Stimulated activated naive CD8-positive, alpha-beta T cell treated with anti-CD3 and anti-CD28 coated beads, Interleukin-15, Interleukin-2, amounts not matched to agents 100 ng/mL and 50 ng/mL, for 24 hours (primary cell): ENCODE data around the gene JAK1.

ENCODE experiments used
- H3K27ac Mint-ChIP-seq: one replicate; pipeline ENCODE4 v1.8.0; 2021; ENCODE audit warnings: mild to moderate bottlenecking, mixed read lengths
- H3K27me3 Mint-ChIP-seq: one replicate; pipeline ENCODE4 v1.8.0; 2021; ENCODE audit warnings: mixed read lengths
- H3K36me3 Mint-ChIP-seq: one replicate; pipeline ENCODE4 v1.8.0; 2021; ENCODE audit warnings: low read depth, mixed read lengths
- H3K4me1 Mint-ChIP-seq: one replicate; pipeline ENCODE4 v1.8.0; 2021; ENCODE audit warnings: low read depth, mixed read lengths
- H3K4me3 Mint-ChIP-seq: one replicate; pipeline ENCODE4 v1.8.0; 2021; ENCODE audit warnings: mild to moderate bottlenecking, mixed read lengths
- H3K9me3 Mint-ChIP-seq: one replicate; pipeline ENCODE4 v1.8.0; 2021; ENCODE audit warnings: mixed read lengths

Gene JAK1

GRCh38 chr1:64871256-64871655 is 95.1 kb downstream of the JAK1 start:
- H3K9me3 Mint-ChIP-seq, result no peaks in the 10 kb centered on the region
- H3K27ac Mint-ChIP-seq, result no peak overlapping the region
- no peak overlapping the region for H3K4me3 Mint-ChIP-seq
- H3K4me1 Mint-ChIP-seq, result peaks cover 14% of the 10 kb centered on the region
- H3K36me3 Mint-ChIP-seq, result peaks cover 79% of the 10 kb centered on the region
- H3K27me3 Mint-ChIP-seq, result no peaks in the 10 kb centered on the region

- Mint-ChIP-seq H3K4me3 (no peak overlapping the region), H3K36me3 (peaks cover 64% of the 10 kb centered on the region), H3K4me1 (peaks cover 19% of the 10 kb centered on the region), H3K27me3 (no peaks in the 10 kb centered on the region), H3K9me3 (no peaks in the 10 kb centered on the region), H3K27ac (no peak overlapping the region)
These were observed 99.1 kb downstream of the JAK1 start for GRCh38 chr1:64867266-64867665.

GRCh38 chr1:64866689-64867088 is 99.7 kb downstream of the JAK1 start:
- H3K36me3 Mint-ChIP-seq, result peaks cover 58% of the 10 kb centered on the region
- H3K4me1 Mint-ChIP-seq, result peaks cover 20% of the 10 kb centered on the region
- H3K27ac Mint-ChIP-seq, result no peak overlapping the region
- no peaks in the 10 kb centered on the region for H3K27me3 Mint-ChIP-seq
- no peak overlapping the region for H3K4me3 Mint-ChIP-seq
- H3K9me3 Mint-ChIP-seq, result no peaks in the 10 kb centered on the region

GRCh38 chr1:64865105-64865757 is 101.1 kb downstream of the JAK1 start:
- Mint-ChIP-seq H3K4me1 (peaks cover 29% of the 10 kb centered on the region), H3K27ac (peak overlapping the region; percentile 77), H3K36me3 (peaks cover 52% of the 10 kb centered on the region), H3K9me3 (no peaks in the 10 kb centered on the region), H3K27me3 (no peaks in the 10 kb centered on the region), H3K4me3 (peak overlapping the region; percentile 17)

- Mint-ChIP-seq H3K4me3 (peak overlapping the region; percentile 17), H3K27me3 (no peaks in the 10 kb centered on the region), H3K27ac (peak overlapping the region; percentile 77), H3K9me3 (no peaks in the 10 kb centered on the region), H3K36me3 (peaks cover 52% of the 10 kb centered on the region), H3K4me1 (peaks cover 29% of the 10 kb centered on the region)
These were observed 102.1 kb downstream of the JAK1 start for GRCh38 chr1:64864018-64864940.

GRCh38 chr1:64861611-64862010 is 104.7 kb downstream of the JAK1 start:
- H3K4me3 Mint-ChIP-seq, result no peak overlapping the region
- peaks cover 59% of the 10 kb centered on the region for H3K36me3 Mint-ChIP-seq
- no peaks in the 10 kb centered on the region for H3K9me3 Mint-ChIP-seq
- peaks cover 29% of the 10 kb centered on the region for H3K4me1 Mint-ChIP-seq
- H3K27ac Mint-ChIP-seq, result peak overlapping the region; percentile 31
- H3K27me3 Mint-ChIP-seq, result no peaks in the 10 kb centered on the region

GRCh38 chr1:64857347-64857746 is 109.0 kb downstream of the JAK1 start:
- Mint-ChIP-seq H3K9me3 (no peaks in the 10 kb centered on the region), H3K4me1 (peaks cover 11% of the 10 kb centered on the region), H3K27ac (no peak overlapping the region)

GRCh38 chr1:64856553-64856952 is 109.8 kb downstream of the JAK1 start:
- no peaks in the 10 kb centered on the region for H3K9me3 Mint-ChIP-seq
- H3K4me3 Mint-ChIP-seq, result no peak overlapping the region
- H3K4me1 Mint-ChIP-seq, result peaks cover 8% of the 10 kb centered on the region
- peaks cover 59% of the 10 kb centered on the region for H3K36me3 Mint-ChIP-seq
- no peaks in the 10 kb centered on the region for H3K27me3 Mint-ChIP-seq
- no peak overlapping the region for H3K27ac Mint-ChIP-seq

More at GRCh38 chr1:64857347-64857746, 109.0 kb downstream of the JAK1 start:
- H3K4me3 Mint-ChIP-seq, result no peak overlapping the region
- H3K27me3 Mint-ChIP-seq, result no peaks in the 10 kb centered on the region
- peaks cover 56% of the 10 kb centered on the region for H3K36me3 Mint-ChIP-seq

- Mint-ChIP-seq H3K36me3 (peaks cover 53% of the 10 kb centered on the region), H3K4me3 (no peak overlapping the region), H3K27ac (no peak overlapping the region), H3K27me3 (no peaks in the 10 kb centered on the region), H3K4me1 (no peaks in the 10 kb centered on the region), H3K9me3 (no peaks in the 10 kb centered on the region)
These were observed 110.8 kb downstream of the JAK1 start for GRCh38 chr1:64855557-64855956.

- Mint-ChIP-seq H3K4me1 (no peaks in the 10 kb centered on the region), H3K36me3 (peaks cover 55% of the 10 kb centered on the region)
These were observed 111.7 kb downstream of the JAK1 start for GRCh38 chr1:64854674-64855073.

GRCh38 chr1:64851664-64852063 is 114.7 kb downstream of the JAK1 start:
- Mint-ChIP-seq H3K27ac (no peak overlapping the region), H3K27me3 (no peaks in the 10 kb centered on the region), H3K9me3 (no peaks in the 10 kb centered on the region), H3K4me1 (no peaks in the 10 kb centered on the region), H3K4me3 (no peak overlapping the region), H3K36me3 (peaks cover 35% of the 10 kb centered on the region)

More at GRCh38 chr1:64854674-64855073, 111.7 kb downstream of the JAK1 start:
- no peak overlapping the region for H3K4me3 Mint-ChIP-seq
- H3K27ac Mint-ChIP-seq, result no peak overlapping the region
- H3K27me3 Mint-ChIP-seq, result no peaks in the 10 kb centered on the region
- H3K9me3 Mint-ChIP-seq, result no peaks in the 10 kb centered on the region

- Mint-ChIP-seq H3K4me3 (no peak overlapping the region), H3K27ac (no peak overlapping the region), H3K27me3 (no peaks in the 10 kb centered on the region), H3K4me1 (no peaks in the 10 kb centered on the region), H3K36me3 (peaks cover 38% of the 10 kb centered on the region), H3K9me3 (no peaks in the 10 kb centered on the region)
These were observed 115.5 kb downstream of the JAK1 start for GRCh38 chr1:64850846-64851245.

- H3K36me3 Mint-ChIP-seq, result peaks cover 33% of the 10 kb centered on the region
- H3K27ac Mint-ChIP-seq, result no peak overlapping the region
- no peaks in the 10 kb centered on the region for H3K9me3 Mint-ChIP-seq
- no peak overlapping the region for H3K4me3 Mint-ChIP-seq
- H3K4me1 Mint-ChIP-seq, result no peaks in the 10 kb centered on the region
- H3K27me3 Mint-ChIP-seq, result no peaks in the 10 kb centered on the region
These were observed 116.4 kb downstream of the JAK1 start for GRCh38 chr1:64849942-64850341.

GRCh38 chr1:64848803-64849202 is 117.5 kb downstream of the JAK1 start:
- H3K4me3 Mint-ChIP-seq, result no peak overlapping the region
- peaks cover 31% of the 10 kb centered on the region for H3K36me3 Mint-ChIP-seq
- H3K27ac Mint-ChIP-seq, result no peak overlapping the region
- no peaks in the 10 kb centered on the region for H3K27me3 Mint-ChIP-seq
- no peaks in the 10 kb centered on the region for H3K9me3 Mint-ChIP-seq
- no peaks in the 10 kb centered on the region for H3K4me1 Mint-ChIP-seq

GRCh38 chr1:64848136-64848535 is 118.2 kb downstream of the JAK1 start:
- no peaks in the 10 kb centered on the region for H3K4me1 Mint-ChIP-seq
- no peak overlapping the region for H3K4me3 Mint-ChIP-seq
- peaks cover 35% of the 10 kb centered on the region for H3K36me3 Mint-ChIP-seq
- no peaks in the 10 kb centered on the region for H3K9me3 Mint-ChIP-seq
- no peaks in the 10 kb centered on the region for H3K27me3 Mint-ChIP-seq
- H3K27ac Mint-ChIP-seq, result no peak overlapping the region
